Hematopoietic multipotent progenitor cell treated with erythropoietin and hydrocortisone succinate and interleukin-3 and kit ligand, for 17 days (in vitro differentiated cells): Measurements from ENCODE around the gene CLCA4.

Experiments
- DNase-seq: peaks from one replicate; pipeline ENCODE4 v3.0.0-alpha.2; 2015; ENCODE audit warnings: low spot score

The CLCA4 gene

GRCh38 chr1:86618358-86618757 is 71.5 kb downstream of the CLCA4 start:
- DNase-seq, result no peak

GRCh38 chr1:86619313-86619712 is 72.4 kb downstream of the CLCA4 start:
- DNase-seq, result no peak

DNA sequence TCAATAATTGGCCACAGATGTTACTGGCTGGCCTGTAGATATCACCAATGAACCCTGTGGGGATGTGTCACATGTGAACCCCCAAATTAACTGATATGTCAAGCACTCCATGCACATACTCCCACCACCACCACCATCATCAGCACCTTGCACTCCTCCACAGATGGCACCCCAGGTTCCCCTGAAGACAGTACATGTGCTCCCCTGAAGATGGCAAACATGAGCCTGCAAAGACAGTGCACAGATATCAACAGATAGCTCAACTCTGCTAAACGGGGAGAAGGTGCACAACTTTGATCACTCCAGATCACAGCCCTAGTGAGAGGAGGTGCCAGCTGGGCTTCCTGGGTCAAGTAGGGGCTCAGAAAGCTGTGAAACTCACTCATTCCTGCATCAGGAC is 74.4 kb downstream of the CLCA4 start:
- no peak for DNase-seq
